H9 (cell line): ENCODE measurements around the gene RPS15. TPM values are rescaled to one million over a fixed set of nuclear protein-coding genes. Genes with fewer than 3 reads are reported as not detected.

Experiments used
- DNase-seq: peaks from one replicate; pipeline ENCODE4 v3.0.0-alpha.2; 2017
- H2AFZ ChIP-seq: one replicate; pipeline ENCODE4 v1.6.1; 2013; ENCODE audit warnings: mild to moderate bottlenecking, low read length, control low read depth, moderate library complexity
- H2AK5ac ChIP-seq: 2 replicates; pipeline ENCODE4 v1.6.1; 2013; ENCODE audit warnings: low read length, control low read depth, mixed read lengths; ENCODE audit not compliant: insufficient read length
- H2BK120ac ChIP-seq: one replicate; pipeline ENCODE4 v1.6.1; 2013; ENCODE audit warnings: low read depth, mild to moderate bottlenecking, low read length, control low read depth, inconsistent platforms; ENCODE audit not compliant: poor library complexity, severe bottlenecking
- H2BK12ac ChIP-seq: 2 replicates; pipeline ENCODE4 v1.6.1; 2013; ENCODE audit warnings: low read length, control low read depth, mixed read lengths, low read depth; ENCODE audit not compliant: insufficient read length
- H2BK15ac ChIP-seq: 2 replicates; pipeline ENCODE4 v1.6.1; 2013; ENCODE audit warnings: low read depth, low read length, control low read depth
- H2BK20ac ChIP-seq: one replicate; pipeline ENCODE4 v1.6.1; 2013; ENCODE audit warnings: low read depth, mild to moderate bottlenecking, low read length, control low read depth, inconsistent platforms; ENCODE audit not compliant: poor library complexity, severe bottlenecking
- H2BK5ac ChIP-seq: 2 replicates; pipeline ENCODE4 v1.6.1; 2013; ENCODE audit warnings: low read length, control low read depth, mixed read lengths; ENCODE audit not compliant: insufficient read length
- H3K14ac ChIP-seq: 2 replicates; pipeline ENCODE4 v1.6.1; 2013; ENCODE audit warnings: low read length, control low read depth; ENCODE audit not compliant: insufficient read depth
- H3K18ac ChIP-seq: 2 replicates; pipeline ENCODE4 v1.6.1; 2013; ENCODE audit warnings: low read depth, mild to moderate bottlenecking, mixed read lengths, low read length, control low read depth; ENCODE audit not compliant: insufficient read length
- H3K23ac ChIP-seq: 2 replicates; pipeline ENCODE4 v1.6.1; 2013; ENCODE audit warnings: low read length, control low read depth, mixed read lengths, low read depth; ENCODE audit not compliant: insufficient read length
- H3K23me2 ChIP-seq: 2 replicates; pipeline ENCODE4 v1.6.1; 2013; ENCODE audit warnings: low read depth, mild to moderate bottlenecking, mixed read lengths, low read length, control low read depth; ENCODE audit not compliant: insufficient read length, poor library complexity, severe bottlenecking
- H3K27ac ChIP-seq: 2 replicates; pipeline ENCODE4 v1.5.1; 2013; ENCODE audit warnings: low read length, control low read depth, mixed read lengths, low read depth; ENCODE audit not compliant: insufficient read length
- H3K27me3 ChIP-seq: 2 replicates; pipeline ENCODE4 v1.6.1; 2013; ENCODE audit warnings: low read length, control low read depth, inconsistent platforms; ENCODE audit not compliant: insufficient read depth
- H3K4ac ChIP-seq: 2 replicates; pipeline ENCODE4 v1.6.1; 2013; ENCODE audit warnings: low read depth, mild to moderate bottlenecking, control low read depth, inconsistent platforms, low read length, moderate library complexity
- H3K4me1 ChIP-seq: 2 replicates; pipeline ENCODE4 v1.6.1; 2013; ENCODE audit warnings: low read length, control low read depth, inconsistent platforms; ENCODE audit not compliant: insufficient read depth
- H3K4me2 ChIP-seq: 2 replicates; pipeline ENCODE4 v1.6.1; 2013; ENCODE audit warnings: low read length, control low read depth, mixed read lengths; ENCODE audit not compliant: insufficient read length, insufficient read depth
- H3K56ac ChIP-seq: 2 replicates; pipeline ENCODE4 v1.6.1; 2013; ENCODE audit warnings: low read depth, mild to moderate bottlenecking, mixed read lengths, low read length, control low read depth; ENCODE audit not compliant: insufficient read length
- H3K79me1 ChIP-seq: 2 replicates; pipeline ENCODE4 v1.6.1; 2013; ENCODE audit warnings: low read depth, mild to moderate bottlenecking, moderate library complexity, low read length, control low read depth, inconsistent platforms; ENCODE audit not compliant: insufficient read depth, poor library complexity, severe bottlenecking
- H3K79me2 ChIP-seq: 2 replicates; pipeline ENCODE4 v1.6.1; 2013; ENCODE audit warnings: low read length, control low read depth, inconsistent platforms; ENCODE audit not compliant: insufficient read depth
- H3K9ac ChIP-seq: 2 replicates; pipeline ENCODE4 v1.6.1; 2013; ENCODE audit warnings: low read length, control low read depth, mixed read lengths; ENCODE audit not compliant: insufficient read length; ENCODE audit errors: extremely low read depth
- H3K9me3 ChIP-seq: one replicate; pipeline ENCODE4 v1.6.1; 2013; ENCODE audit warnings: low read depth, low read length, inconsistent platforms; ENCODE audit not compliant: control insufficient read depth
- H3T11ph ChIP-seq: one replicate; pipeline ENCODE4 v1.6.1; 2013; ENCODE audit warnings: mild to moderate bottlenecking, low read length, control low read depth, inconsistent platforms
- H4K20me1 ChIP-seq: one replicate; pipeline ENCODE4 v1.6.1; 2013; ENCODE audit not compliant: control insufficient read depth, insufficient read length, insufficient read depth
- H4K5ac ChIP-seq: 2 replicates; pipeline ENCODE4 v1.6.1; 2013; ENCODE audit warnings: low read depth, mild to moderate bottlenecking, mixed read lengths, low read length, control low read depth; ENCODE audit not compliant: insufficient read length
- H4K8ac ChIP-seq: replicated peaks from 2 replicates; pipeline ENCODE4 v1.6.1; 2013; ENCODE audit warnings: low read length, control low read depth, mixed read lengths, low read depth; ENCODE audit not compliant: insufficient read length
- H4K91ac ChIP-seq: 2 replicates; pipeline ENCODE4 v1.6.1; 2013; ENCODE audit warnings: low read depth, mild to moderate bottlenecking, moderate library complexity, mixed read lengths, low read length, control low read depth; ENCODE audit not compliant: insufficient read length
- H3K27ac Mint-ChIP-seq, 3 experiments: 2 replicates in 2 of 3; 3 replicates in 1 of 3; pipeline ENCODE4 v1.8.0; 2020 to 2021; ENCODE audit warnings: mixed read lengths in 3 of 3, mild to moderate bottlenecking in 1 of 3, moderate library complexity in 1 of 3
- H3K27me3 Mint-ChIP-seq: 2 replicates; pipeline ENCODE4 v1.8.0; 2021; ENCODE audit warnings: low read depth, mild to moderate bottlenecking, moderate library complexity, mixed read lengths
- H3K36me3 Mint-ChIP-seq, 3 experiments: 2 replicates in 2 of 3; 3 replicates in 1 of 3; pipeline ENCODE4 v1.8.0; 2020 to 2021; ENCODE audit warnings: low read depth in 3 of 3, mixed read lengths in 3 of 3; ENCODE audit not compliant: insufficient read depth in 1 of 3
- H3K4me1 Mint-ChIP-seq, 2 experiments: 2 replicates each; pipeline ENCODE4 v1.8.0; 2020; ENCODE audit warnings: mixed read lengths in 2 of 2
- H3K4me3 Mint-ChIP-seq, 2 experiments: 2 replicates in 1 of 2; 3 replicates in 1 of 2; pipeline ENCODE4 v1.8.0; 2020 to 2021; ENCODE audit warnings: mild to moderate bottlenecking in 2 of 2, mixed read lengths in 2 of 2, moderate library complexity in 1 of 2
- H3K9me3 Mint-ChIP-seq, 2 experiments: 2 replicates in 1 of 2; 3 replicates in 1 of 2; pipeline ENCODE4 v1.8.0; 2020; ENCODE audit warnings: mild to moderate bottlenecking in 2 of 2, mixed read lengths in 2 of 2, moderate library complexity in 1 of 2
- CTCF ChIP-seq: fragments of 200-600 bp; sonication (generic); conservative IDR thresholded peaks from 3 replicates; pipeline ENCODE4 v1.8.0; 2021; ENCODE audit warnings: antibody characterized with exemption, mild to moderate bottlenecking
- WGBS: extraction: QIAGEN DNeasy Blood & Tissue Kit; methylation state at CpG from one replicate; pipeline ENCODE4 v1.1.7; 2013; ENCODE audit warnings: missing lambda C conversion rate, low lambda C conversion rate, mixed read lengths; ENCODE audit not compliant: insufficient read length; ENCODE audit errors: extremely low coverage; 5-methylcytosine and 5-hydroxymethylcytosine counted together
- total RNA-seq: library from RNA; stranded (reverse); gene quantifications from 2 replicates; pipeline ENCODE4 v1.2.1, GENCODE V29; 2021

The RPS15 gene
- total RNA-seq, 1 experiment from 2014 or later, result 1,628 TPM

GRCh38 chr19:1409204-1410005 is 28.8 kb upstream of the RPS15 start:
- Histone ChIP-seq H3K4me1 (no peaks in the 10 kb centered on the region; the same call in 1 of the 2 replicates), H3K9me3 (no peaks in the 10 kb centered on the region), H3K18ac (no peak overlapping the region), H3T11ph (no peak overlapping the region), H3K79me2 (peaks cover 57% of the 10 kb centered on the region), H3K23ac (no peak overlapping the region), H3K56ac (no peak overlapping the region), H2BK15ac (no peak overlapping the region), H2BK120ac (no peak overlapping the region), H4K20me1 (no peaks in the 10 kb centered on the region), H2BK20ac (no peak overlapping the region), H4K8ac (no peak overlapping the region), H3K27ac (no peak overlapping the region), H3K79me1 (no peaks in the 10 kb centered on the region), H3K27me3 (no peaks in the 10 kb centered on the region), H3K4me2 (peak overlapping the region; percentile 85), H3K14ac (peak overlapping the region; percentile 62), H2AFZ (no peak overlapping the region), H3K23me2 (peaks cover 6% of the 10 kb centered on the region), H3K4ac (no peak overlapping the region), H4K5ac (no peak overlapping the region), H4K91ac (no peak overlapping the region), H2AK5ac (no peak overlapping the region), H2BK5ac (no peak overlapping the region), H2BK12ac (no peak overlapping the region), H3K9ac (peak overlapping the region; percentile 64)
- Mint-ChIP-seq H3K36me3 (peaks cover 16 to 37% (median 33%) of the 10 kb centered on the region in 3 experiments), H3K9me3 (no peaks in the 10 kb centered on the region), H3K4me3 (peak overlapping the region; percentile 92 to 98), H3K27me3 (0 out of 2 replicates have a peak, but pooled peaks cover 2% of the 10 kb centered on the region), H3K4me1 (peaks cover 35 to 41% of the 10 kb centered on the region in 2 experiments), H3K27ac (peak overlapping the region; percentile 70 to 93 (median 93); a peak in 6 of 7 replicates)
- no peak for TF ChIP-seq CTCF
- no CpG with 5 or more reads among the region's 33 CpGs for WGBS
- no peak for DNase-seq
